Liver (tissue), 3 donors: Measurements from ENCODE around the gene BCAR1.

Experiments used
- CTCF ChIP-seq: fragments of 150-350 bp; IDR thresholded peaks from 2 replicates; pipeline ENCODE4 v1.5.1; 2017; ENCODE audit warnings: improper control_type of control experiment, low read depth, low read length; ENCODE audit not compliant: missing input control
- EGR1 ChIP-seq, 2 donors: IDR thresholded peaks; 2 replicates each; pipeline ENCODE4 v1.6.1; 2016 to 2018; ENCODE audit warnings: antibody characterized with exemption in 2 of 2, low read depth in 2 of 2
- GABPA ChIP-seq, 2 donors: IDR thresholded peaks in 1 of 2; conservative IDR thresholded peaks in 1 of 2; 2 replicates each; pipeline ENCODE4 v1.6.1; 2016; ENCODE audit warnings: antibody characterized with exemption in 2 of 2, mild to moderate bottlenecking in 1 of 2, moderate library complexity in 1 of 2
- JUND ChIP-seq, 2 donors: IDR thresholded peaks; 2 replicates each; pipeline ENCODE4 v1.6.1; 2016; ENCODE audit warnings: antibody characterized with exemption in 2 of 2
- YY1 ChIP-seq: IDR thresholded peaks from 2 replicates; pipeline ENCODE4 v1.6.1; 2016; ENCODE audit warnings: antibody characterized with exemption, mild to moderate bottlenecking
- donor health status: healthy.
- donor health status: healthy.

- TF ChIP-seq JUND (IDR thresholded peaks at IDR 0.05), result no peak
- no peak for TF ChIP-seq CTCF
- TF ChIP-seq EGR1 (IDR thresholded peaks at IDR 0.05; ENCODE audit: low read depth in 2 of 2), result no peak
- no peak for TF ChIP-seq YY1
- TF ChIP-seq GABPA (IDR thresholded peaks at IDR 0.05 in 1 of 2, conservative IDR thresholded peaks at IDR 0.05 in 1 of 2), result no peak
These were observed 44.5 kb downstream of the BCAR1 start, which contains the start of gene CTRB2 for GRCh38 chr16:75206749-75207451.
